GM21390 (cell line): ENCODE results near the gene ISOC1.

Source experiments
- ATAC-seq: cut with Tn5 transposase; IDR thresholded peaks from one replicate; pipeline ENCODE4 v1.9.1; 2021; ENCODE audit not compliant: unreplicated experiment

ISOC1 gene

DNA sequence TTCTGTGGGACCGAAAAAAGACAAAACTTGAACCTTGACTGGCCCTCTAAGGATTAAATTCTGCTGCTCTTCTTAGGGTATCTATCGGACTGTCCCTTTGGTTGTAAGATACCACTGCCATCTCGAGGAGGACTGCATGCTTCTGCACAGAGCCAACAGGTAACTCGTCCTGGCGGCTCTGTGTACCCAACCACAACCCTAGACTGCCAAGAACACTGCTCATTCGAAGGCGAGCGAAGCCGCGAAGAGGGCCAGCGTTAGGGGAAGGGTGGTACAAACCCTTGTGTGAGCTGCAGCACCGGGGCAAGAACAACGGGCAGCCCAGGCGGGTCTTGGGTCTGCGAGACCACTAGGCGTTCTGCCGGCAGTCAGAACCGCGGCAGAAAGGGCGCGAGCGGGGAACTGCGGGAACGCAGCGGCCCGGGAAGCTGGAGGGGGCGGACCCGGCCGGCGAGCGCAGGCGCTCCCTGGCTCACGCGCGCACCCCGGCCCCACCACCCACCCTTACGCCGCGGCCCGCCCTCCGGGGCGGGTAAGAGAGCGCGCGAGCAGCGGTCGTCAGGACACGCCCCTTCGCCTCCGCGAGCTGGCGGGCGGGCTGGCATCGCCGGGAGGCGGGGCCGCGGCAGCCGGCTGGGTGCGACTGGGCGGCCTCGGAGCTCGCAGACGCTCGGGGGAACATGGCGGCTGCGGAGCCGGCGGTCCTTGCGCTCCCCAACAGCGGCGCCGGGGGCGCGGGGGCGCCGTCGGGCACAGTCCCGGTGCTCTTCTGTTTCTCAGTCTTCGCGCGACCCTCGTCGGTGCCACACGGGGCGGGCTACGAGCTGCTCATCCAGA, at the start of gene ISOC1:
Gene ISOC1 (plus strand): TSS at position 663 of the 837 bp plus-strand sequence. CDS start 18 bp downstream, at position 681.
- peak; percentile 91 for ATAC-seq

DNA sequence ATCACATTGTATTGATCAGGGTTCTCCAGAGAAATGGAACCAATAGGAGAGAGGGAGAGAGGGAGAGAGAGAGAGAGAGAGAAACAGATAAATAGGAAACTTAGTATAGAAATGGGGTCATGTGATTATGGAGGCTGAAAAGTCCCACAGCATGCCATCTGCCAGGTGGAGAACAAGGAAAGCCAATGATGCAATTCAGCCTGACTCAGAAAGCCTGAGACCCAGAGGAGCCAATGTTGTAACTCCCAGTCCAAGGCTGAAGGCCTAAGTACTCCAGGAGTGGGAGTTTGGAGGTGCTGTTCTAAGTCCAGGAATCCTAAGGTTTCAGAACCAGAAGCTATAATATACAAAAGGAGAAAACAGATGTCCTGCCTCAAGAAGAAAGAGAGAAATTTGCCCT, 48.4 kb upstream of the ISOC1 start:
- no peak for ATAC-seq

GRCh38 chr5:129048509-129048908, 46.0 kb upstream of the ISOC1 start:
- no peak for ATAC-seq

DNA sequence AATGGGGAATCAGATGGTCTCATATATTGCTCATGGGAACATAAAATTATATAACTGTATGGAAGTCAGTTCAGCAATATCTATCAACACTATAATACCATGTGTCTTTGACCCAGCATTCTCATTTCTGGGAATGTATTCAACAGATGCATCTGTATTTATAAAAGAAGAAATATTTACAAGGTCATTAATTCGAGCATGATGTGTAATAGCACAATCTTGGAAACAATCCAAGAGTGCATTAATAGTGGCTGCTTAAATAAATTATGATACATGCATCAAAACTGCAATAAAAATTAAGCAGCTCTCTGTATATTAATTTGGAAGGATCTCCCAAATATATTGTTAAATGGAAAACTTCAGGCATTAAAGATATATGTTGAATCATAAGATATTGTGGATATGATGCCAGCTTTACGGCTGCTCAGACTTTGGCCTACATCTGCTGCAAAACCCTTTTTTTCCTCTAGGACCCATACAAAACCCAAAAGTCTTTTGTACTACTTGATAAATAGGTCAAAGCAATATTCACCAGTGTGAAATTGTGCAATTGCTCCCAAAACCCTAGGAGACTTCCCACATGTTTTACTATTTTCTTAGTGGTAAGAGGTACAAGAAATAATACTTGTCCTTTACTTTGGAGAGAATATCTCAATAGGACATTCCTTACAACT, 45.3 kb upstream of the ISOC1 start:
- ATAC-seq = no peak

DNA sequence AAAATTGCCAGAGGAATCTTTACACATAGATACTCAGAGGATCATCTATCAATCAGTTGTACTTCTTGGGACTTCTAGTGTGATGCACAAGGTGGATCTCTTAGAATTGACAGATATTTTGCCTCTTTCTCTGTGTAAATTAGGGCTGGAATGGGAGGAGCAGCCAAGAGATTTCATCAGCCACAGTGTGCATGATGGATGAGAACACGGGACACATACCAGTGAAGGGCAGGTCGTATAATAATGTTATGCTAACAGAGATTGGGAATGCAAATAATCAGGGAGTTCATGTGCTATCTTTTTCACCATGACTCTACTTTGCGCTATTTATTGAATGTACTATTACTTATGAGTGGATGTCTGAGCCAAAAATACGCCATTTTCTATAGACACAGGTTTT, 43.3 kb upstream of the ISOC1 start:
- ATAC-seq = no peak

DNA sequence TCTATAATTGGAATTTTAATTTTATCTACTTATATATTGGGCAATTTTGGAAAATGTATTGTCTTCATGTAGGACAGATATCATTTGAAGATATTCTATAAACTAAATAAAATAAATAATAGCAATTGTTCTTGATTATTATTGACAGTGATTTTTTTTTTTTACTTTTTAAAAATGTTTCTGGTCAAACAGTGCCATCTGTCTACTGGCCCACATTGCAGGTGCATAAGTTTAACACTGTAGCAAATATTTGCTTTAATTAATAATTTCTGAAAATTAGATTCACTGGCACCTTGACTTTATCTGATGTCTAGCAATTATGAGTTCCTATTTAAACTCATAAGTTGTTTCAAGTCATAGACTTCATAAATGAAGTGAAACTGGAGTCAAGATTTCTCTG, 41.1 kb upstream of the ISOC1 start:
- no peak for ATAC-seq

DNA sequence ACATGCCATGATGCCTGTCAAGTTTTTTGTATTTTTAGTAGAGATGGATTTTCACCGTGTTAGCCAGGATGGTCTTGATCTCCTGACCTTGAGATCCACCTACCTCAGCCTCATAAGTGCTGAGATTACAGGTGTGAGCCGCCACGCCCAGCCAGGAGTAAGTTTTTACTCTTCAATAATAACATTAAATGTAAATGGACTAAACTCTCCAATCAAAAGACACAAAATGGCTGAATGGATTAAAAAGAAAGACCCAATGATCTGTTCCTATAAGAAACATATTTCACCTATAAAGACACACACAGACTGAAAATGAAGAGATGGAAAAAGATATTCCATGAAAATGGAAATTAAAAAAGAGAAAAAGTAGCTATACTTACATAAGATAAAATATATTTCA, 37.2 kb upstream of the ISOC1 start:
- ATAC-seq = no peak

DNA sequence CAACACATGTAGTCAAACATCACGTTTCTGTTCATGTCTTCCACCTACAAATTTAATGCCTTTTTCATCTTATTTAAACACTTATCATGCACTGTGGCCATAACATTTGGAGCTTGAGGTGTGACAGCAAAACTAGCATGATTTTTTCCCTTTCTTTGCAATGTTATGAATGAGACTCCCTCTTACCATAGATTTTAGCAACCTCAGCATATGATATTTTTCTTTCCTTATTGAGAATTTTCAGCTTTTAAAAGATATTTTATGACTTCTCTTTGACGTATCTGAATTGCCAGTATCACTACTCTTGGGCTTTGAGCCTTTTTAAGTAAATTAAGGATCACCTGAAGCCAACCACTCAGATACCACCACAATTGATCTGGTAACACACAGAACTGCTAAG, 32.7 kb upstream of the ISOC1 start:
- no peak for ATAC-seq

DNA sequence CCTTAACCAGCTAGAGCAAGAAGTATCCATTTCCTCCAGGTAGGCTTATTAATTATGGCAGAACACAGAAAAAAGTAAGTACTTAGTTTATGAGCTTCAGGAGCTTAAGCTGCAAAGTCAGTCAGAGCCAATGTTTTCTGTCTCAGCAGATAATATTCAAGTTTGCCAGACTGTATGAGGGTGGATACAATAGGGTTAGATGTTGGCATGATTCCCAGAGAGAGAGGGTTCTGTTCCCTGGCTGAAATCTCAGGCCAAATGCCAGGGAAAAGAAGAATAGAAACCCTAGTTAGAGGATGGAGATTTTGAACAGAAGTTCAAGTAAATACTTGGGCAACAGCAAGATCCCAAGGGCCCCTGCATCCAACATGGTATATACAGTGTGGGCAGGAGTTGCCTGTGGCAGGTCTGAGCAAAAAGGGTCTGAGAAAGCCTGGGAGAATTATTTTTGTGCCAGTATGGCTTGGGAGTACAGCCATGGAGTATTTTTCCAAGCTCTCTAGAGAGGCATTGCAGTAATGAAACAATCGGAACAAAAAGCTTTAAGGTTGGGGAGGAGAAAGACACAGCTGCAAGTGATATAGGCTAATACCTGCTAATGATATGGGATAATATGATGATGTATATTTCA, 31.0 kb upstream of the ISOC1 start:
- ATAC-seq = no peak

- no peak for ATAC-seq
Observed at GRCh38 chr5:129065721-129066120, 28.8 kb upstream of the ISOC1 start.

GRCh38 chr5:129067745-129068144, 26.8 kb upstream of the ISOC1 start:
- ATAC-seq = no peak

DNA sequence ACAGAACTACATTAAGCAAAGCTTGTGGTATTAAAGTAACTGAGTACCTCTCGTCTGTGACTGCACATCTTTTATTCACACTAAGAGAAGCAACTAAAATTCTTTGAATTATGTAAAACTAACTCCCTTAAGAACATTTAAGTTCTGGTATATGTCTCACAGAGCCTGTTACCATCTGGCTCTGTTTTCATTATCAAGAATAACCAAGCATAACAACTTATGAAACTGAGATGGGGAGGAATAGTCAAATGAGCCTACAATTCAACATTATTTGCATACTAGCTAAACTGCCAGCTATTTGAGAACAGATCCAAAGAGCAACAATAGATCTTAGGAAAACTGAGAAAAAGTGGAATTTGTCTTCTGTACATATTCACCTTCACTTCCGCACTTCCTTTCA, 25.3 kb upstream of the ISOC1 start:
- ATAC-seq = peak; percentile 81

DNA sequence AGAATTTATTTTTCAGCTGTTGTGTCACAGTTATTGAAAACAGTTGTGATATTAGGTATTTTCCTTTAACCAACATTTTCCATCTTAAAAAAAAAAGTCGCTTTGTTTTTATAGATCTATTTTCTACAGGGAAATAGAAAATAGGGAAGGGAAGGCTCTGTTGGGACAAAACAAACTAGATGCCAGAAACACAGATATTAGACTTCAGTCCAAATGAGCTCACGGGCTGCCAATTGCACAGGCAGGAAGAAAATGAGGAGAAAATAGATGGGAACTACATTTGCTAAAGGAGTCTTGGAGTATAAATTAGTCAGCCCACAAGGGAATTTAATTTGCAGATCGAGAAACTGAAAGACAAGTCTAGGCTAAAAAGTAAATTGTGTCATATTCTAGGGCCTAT, 21.4 kb upstream of the ISOC1 start:
- no peak for ATAC-seq

DNA sequence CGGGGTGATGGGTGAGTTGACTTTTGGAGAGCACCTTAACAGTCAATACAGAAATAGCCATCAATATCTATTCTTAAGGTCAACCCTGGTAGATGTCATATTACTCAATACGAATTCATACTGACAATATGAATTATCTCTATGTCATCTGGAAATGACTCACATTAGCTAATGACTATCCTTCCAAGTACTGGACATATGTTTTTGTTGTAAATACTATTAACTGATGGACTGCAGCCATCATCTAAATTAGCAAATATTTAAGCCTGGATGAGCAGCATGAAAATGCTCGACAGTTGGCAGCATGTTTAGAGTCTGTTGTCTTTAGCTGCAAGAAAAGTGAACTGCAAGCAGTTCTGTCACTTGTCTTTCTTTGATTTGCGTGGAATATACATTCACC, 19.6 kb upstream of the ISOC1 start:
- no peak for ATAC-seq

GRCh38 chr5:129077433-129078075, 17.0 kb upstream of the ISOC1 start:
- no peak for ATAC-seq

- no peak for ATAC-seq
Observed at GRCh38 chr5:129078247-129078646, 16.3 kb upstream of the ISOC1 start.

- ATAC-seq = no peak
Observed at GRCh38 chr5:129078660-129079059, 15.9 kb upstream of the ISOC1 start.

- no peak for ATAC-seq
Observed at GRCh38 chr5:129079496-129079895, 15.1 kb upstream of the ISOC1 start.

- no peak for ATAC-seq
Observed at GRCh38 chr5:129080766-129081165, 13.8 kb upstream of the ISOC1 start.

- no peak for ATAC-seq
Observed at GRCh38 chr5:129082225-129083136, 12.1 kb upstream of the ISOC1 start.
